Keratinocyte (primary cell): Measurements from ENCODE around the gene SF3A2. TPM values are rescaled to one million over a fixed set of nuclear protein-coding genes. Genes with fewer than 3 reads are reported as not detected.
"Not testable (repeated sequence)": the region's sequence is repeated elsewhere in the genome, so short reads cannot be mapped to it uniquely, and the experiment has no call there.

Experiments used
- DNase-seq: peaks from one replicate; pipeline ENCODE4 v3.0.0-alpha.2; 2011; ENCODE audit warnings: low read depth, missing footprints, low spot score
- FAIRE-seq: peaks from 2 replicates; lab custom pipeline; 2011; peaks lifted over from hg19 to GRCh38; lab: Jason Lieb, UNC
- H2AFZ ChIP-seq: 2 replicates; pipeline ENCODE4 v1.6.0; 2012; ENCODE audit warnings: low read length, control low read depth, inconsistent platforms; ENCODE audit not compliant: control insufficient read depth
- H3K27ac ChIP-seq: 2 replicates; pipeline ENCODE4 v1.5.1; 2011; ENCODE audit warnings: low read length; ENCODE audit not compliant: control insufficient read depth, insufficient read depth
- H3K27me3 ChIP-seq: 3 replicates; pipeline ENCODE4 v1.6.0; 2011; ENCODE audit warnings: low read length; ENCODE audit not compliant: control insufficient read depth, insufficient read depth; ENCODE audit errors: extremely low read depth
- H3K36me3 ChIP-seq, 2 experiments: 2 replicates in 1 of 2; 3 replicates in 1 of 2; pipeline ENCODE4 v1.5.1; 2011; ENCODE audit warnings: low read length in 2 of 2, mild to moderate bottlenecking in 1 of 2; ENCODE audit not compliant: control insufficient read depth in 2 of 2, insufficient read depth in 2 of 2; ENCODE audit errors: extremely low read depth in 1 of 2
- H3K4me1 ChIP-seq: 3 replicates; pipeline ENCODE4 v1.5.1; 2011; ENCODE audit warnings: low read length; ENCODE audit not compliant: control insufficient read depth, insufficient read depth; ENCODE audit errors: extremely low read depth
- H3K4me2 ChIP-seq: 3 replicates; pipeline ENCODE4 v1.6.0; 2011; ENCODE audit warnings: low read depth, low read length; ENCODE audit not compliant: control insufficient read depth, insufficient read depth; ENCODE audit errors: extremely low read depth
- H3K4me3 ChIP-seq, 3 experiments: fragments of 200-600 bp in 1 of 3; sonication (generic) in 1 of 3; 2 replicates in 2 of 3; 3 replicates in 1 of 3; pipeline ENCODE4 v1.5.1; 2011 to 2016; ENCODE audit warnings: low read length in 3 of 3, mild to moderate bottlenecking in 3 of 3, control low read depth in 2 of 3, inconsistent platforms in 1 of 3, low read depth in 1 of 3, mixed read lengths in 1 of 3, mixed run types in 1 of 3, moderate library complexity in 1 of 3; ENCODE audit not compliant: control insufficient read depth in 2 of 3, insufficient read depth in 2 of 3; ENCODE audit errors: extremely low read depth in 1 of 3
- H3K79me2 ChIP-seq: 2 replicates; pipeline ENCODE4 v1.6.0; 2012; ENCODE audit warnings: low read length; ENCODE audit not compliant: control insufficient read depth, insufficient read depth
- H3K9ac ChIP-seq: 3 replicates; pipeline ENCODE4 v1.6.0; 2011; ENCODE audit warnings: low read length; ENCODE audit not compliant: control insufficient read depth, insufficient read depth; ENCODE audit errors: extremely low read depth
- H3K9me1 ChIP-seq: 3 replicates; pipeline ENCODE4 v1.6.0; 2011; ENCODE audit warnings: low read length; ENCODE audit not compliant: control insufficient read depth, insufficient read depth; ENCODE audit errors: extremely low read depth
- H3K9me3 ChIP-seq: 2 replicates; pipeline ENCODE4 v1.5.1; 2012; ENCODE audit warnings: low read depth, low read length; ENCODE audit not compliant: control insufficient read depth
- H4K20me1 ChIP-seq: 3 replicates; pipeline ENCODE4 v1.6.0; 2011; ENCODE audit warnings: low read length; ENCODE audit not compliant: control insufficient read depth, insufficient read depth; ENCODE audit errors: extremely low read depth
- EZH2 ChIP-seq: IDR thresholded peaks from one replicate; pipeline ENCODE4 v1.6.1; 2012; ENCODE audit warnings: inconsistent platforms, mild to moderate bottlenecking, low read length, moderate library complexity
- dilution Hi-C: fragments of 300-500 bp; cut with MboI; formaldehyde crosslinking; loops from one replicate; pipeline ENCODE4 v1.7.0; 2020; ENCODE audit warnings: low sequenced_read_pairs; ENCODE audit not compliant: extremely low pct_ligation_motif_present
- polyA plus RNA-seq, 5 experiments: library from polyadenylated mRNA; depleted of rRNA in 3 of 5; stranded (reverse) in 3 of 5; stranded (forward) in 1 of 5; unstranded in 1 of 5; fragments of >200 nt; gene quantifications; 1 replicate in 1 of 5; 2 replicates in 3 of 5; 3 replicates in 1 of 5; pipeline versions ENCODE4 v1.2.1 to v1.2.3, GENCODE V29; 2011 to 2012; ENCODE audit warnings: missing spikeins in 2 of 5, low read depth in 1 of 5, low replicate concordance in 1 of 5
- TF ChIP-seq, protein P1 (sequence below), 3 experiments: IDR thresholded peaks in 1 of 3; conservative IDR thresholded peaks in 1 of 3; optimal IDR thresholded peaks in 1 of 3; 2 replicates in 2 of 3; 3 replicates in 1 of 3; pipeline versions ENCODE3 to v1.5.1; 2011; ENCODE audit warnings: low read length in 3 of 3, mild to moderate bottlenecking in 3 of 3, moderate library complexity in 2 of 3, control low read depth in 1 of 3, inconsistent platforms in 1 of 3; ENCODE audit not compliant: insufficient read depth in 2 of 3; ENCODE audit errors: extremely low read depth in 1 of 3

Gene SF3A2
- polyA plus RNA-seq, 1 donor (not counting 4 experiments of a cell fraction or from before 2014, with no cell fraction given) = 4.7 TPM

DNA sequence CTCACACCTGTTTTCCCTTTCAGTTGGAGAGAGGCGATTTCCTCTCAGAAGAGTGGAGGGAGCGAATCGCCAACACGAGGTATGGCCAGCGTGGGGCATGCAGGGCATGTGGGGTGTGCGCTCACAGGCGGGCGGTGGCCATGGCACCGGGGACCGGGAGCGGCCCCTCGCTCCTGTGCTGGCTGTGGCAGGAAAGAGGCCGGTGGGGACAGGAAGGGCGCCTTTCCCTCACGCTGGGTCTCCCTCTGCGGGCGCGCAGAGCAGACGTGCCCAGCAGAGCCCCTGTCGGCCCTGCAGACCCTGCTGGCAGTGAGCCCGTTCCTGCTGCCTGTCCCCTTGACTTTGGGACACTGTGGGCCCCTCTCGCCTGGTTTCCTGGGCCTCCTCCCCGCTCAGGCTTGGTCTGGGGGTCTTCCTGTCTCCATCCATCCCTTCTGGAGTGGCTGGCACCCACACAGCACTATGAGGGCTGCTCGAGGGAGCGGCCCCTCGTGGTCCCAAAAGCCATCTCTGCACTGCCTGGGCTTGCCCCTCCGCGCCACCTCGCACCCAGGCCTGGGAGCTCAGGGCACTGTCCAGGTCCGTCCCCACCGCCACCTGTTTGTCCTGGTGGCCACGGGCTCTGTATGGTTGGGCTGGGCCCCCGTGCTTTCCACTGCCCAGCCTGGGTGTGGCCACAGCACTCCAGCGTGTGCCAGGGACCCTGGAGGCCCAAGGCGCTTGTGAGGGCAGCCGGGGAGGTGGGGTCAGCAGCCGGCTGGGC lies 36.6 kb upstream of the SF3A2 start:
- Histone ChIP-seq H3K79me2 (peaks cover 20% of the 10 kb centered on the region), H3K36me3 (peaks cover 6 to 27% of the 10 kb centered on the region in 2 experiments), H3K9me3 (no peaks in the 10 kb centered on the region), H3K4me3 (no peak overlapping the region), H3K9me1 (no peaks in the 10 kb centered on the region), H3K9ac (no peak overlapping the region), H3K27me3 (no peaks in the 10 kb centered on the region), H2AFZ (no peak overlapping the region), H3K4me2 (no peak overlapping the region), H3K27ac (no peak overlapping the region), H4K20me1 (peaks cover 3% of the 10 kb centered on the region), H3K4me1 (peaks cover 28% of the 10 kb centered on the region)
- no peak for TF ChIP-seq EZH2
- TF ChIP-seq, protein P1, sequence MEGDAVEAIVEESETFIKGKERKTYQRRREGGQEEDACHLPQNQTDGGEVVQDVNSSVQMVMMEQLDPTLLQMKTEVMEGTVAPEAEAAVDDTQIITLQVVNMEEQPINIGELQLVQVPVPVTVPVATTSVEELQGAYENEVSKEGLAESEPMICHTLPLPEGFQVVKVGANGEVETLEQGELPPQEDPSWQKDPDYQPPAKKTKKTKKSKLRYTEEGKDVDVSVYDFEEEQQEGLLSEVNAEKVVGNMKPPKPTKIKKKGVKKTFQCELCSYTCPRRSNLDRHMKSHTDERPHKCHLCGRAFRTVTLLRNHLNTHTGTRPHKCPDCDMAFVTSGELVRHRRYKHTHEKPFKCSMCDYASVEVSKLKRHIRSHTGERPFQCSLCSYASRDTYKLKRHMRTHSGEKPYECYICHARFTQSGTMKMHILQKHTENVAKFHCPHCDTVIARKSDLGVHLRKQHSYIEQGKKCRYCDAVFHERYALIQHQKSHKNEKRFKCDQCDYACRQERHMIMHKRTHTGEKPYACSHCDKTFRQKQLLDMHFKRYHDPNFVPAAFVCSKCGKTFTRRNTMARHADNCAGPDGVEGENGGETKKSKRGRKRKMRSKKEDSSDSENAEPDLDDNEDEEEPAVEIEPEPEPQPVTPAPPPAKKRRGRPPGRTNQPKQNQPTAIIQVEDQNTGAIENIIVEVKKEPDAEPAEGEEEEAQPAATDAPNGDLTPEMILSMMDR (optimal IDR thresholded peaks at IDR 0.05 in 1 of 3, IDR thresholded peaks at IDR 0.05 in 1 of 3, conservative IDR thresholded peaks at IDR 0.05 in 1 of 3; ENCODE audit: extremely low read depth in 1 of 3, insufficient read depth in 2 of 3, low read length in 3 of 3) = no peak
- dilution Hi-C loops = no loop called here
- no peak for DNase-seq
- no peak for FAIRE-seq

DNA sequence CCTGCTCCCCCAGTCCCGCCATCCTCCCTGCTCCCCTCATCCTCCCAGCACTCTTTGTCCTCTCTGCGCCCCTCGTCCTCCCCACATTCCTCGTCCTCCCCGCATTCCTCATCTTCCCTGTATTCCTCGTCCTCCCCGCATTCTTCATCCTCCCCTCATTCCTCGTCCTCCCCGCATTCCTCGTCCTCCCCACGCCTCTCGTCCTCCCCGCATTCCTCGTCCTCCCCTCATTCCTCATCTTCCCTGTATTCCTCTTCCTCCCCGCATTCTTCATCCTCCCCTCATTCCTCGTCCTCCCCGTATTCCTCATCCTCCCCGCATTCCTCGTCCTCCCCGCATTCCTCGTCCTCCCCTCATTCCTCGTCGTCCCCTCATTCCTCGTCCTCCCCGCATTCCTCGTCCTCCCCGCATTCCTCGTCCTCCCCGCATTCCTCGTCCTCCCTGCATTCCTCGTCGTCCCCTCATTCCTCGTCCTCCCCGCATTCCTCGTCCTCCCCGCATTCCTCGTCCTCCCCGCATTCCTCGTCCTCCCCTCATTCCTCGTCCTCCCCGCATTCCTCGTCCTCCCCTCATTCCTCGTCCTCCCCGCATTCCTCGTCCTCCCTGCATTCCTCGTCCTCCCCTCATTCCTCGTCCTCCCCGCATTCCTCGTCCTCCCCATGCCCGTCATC lies 35.9 kb upstream of the SF3A2 start:
- FAIRE-seq, H3K27me3 ChIP-seq, H2AFZ ChIP-seq, DNase-seq, H4K20me1 ChIP-seq, H3K27ac ChIP-seq, dilution Hi-C loops, H3K4me3 ChIP-seq, H3K9ac ChIP-seq, H3K4me2 ChIP-seq, H3K9me1 ChIP-seq, H3K9me3 ChIP-seq: not testable (repeated sequence)
- Histone ChIP-seq H3K4me1 (peaks cover 32% of the 10 kb centered on the region), H3K79me2 (peaks cover 20% of the 10 kb centered on the region), H3K36me3 (peaks cover 6 to 27% of the 10 kb centered on the region in 2 experiments)
